ENCODE measurements around the gene WNT8A.

WNT8A gene

GRCh38 chr5:138128334-138128733, 44.5 kb downstream of the WNT8A start:
- no peak overlapping the region for H3K4me3 ChIP-seq (ENCODE audit: low read depth, low read length)
- no peak for TF ChIP-seq CTCF (IDR thresholded peaks at IDR 0.05; ENCODE audit: borderline replicate concordance, insufficient read depth, low read depth, low read length)

- TF ChIP-seq CTCF (IDR thresholded peaks at IDR 0.05; ENCODE audit: borderline replicate concordance, insufficient read depth, low read depth, low read length), result no peak
- H3K4me3 ChIP-seq (ENCODE audit: low read depth, low read length), result no peak overlapping the region
Measured at GRCh38 chr5:138129347-138129746, 45.5 kb downstream of the WNT8A start.

DNA sequence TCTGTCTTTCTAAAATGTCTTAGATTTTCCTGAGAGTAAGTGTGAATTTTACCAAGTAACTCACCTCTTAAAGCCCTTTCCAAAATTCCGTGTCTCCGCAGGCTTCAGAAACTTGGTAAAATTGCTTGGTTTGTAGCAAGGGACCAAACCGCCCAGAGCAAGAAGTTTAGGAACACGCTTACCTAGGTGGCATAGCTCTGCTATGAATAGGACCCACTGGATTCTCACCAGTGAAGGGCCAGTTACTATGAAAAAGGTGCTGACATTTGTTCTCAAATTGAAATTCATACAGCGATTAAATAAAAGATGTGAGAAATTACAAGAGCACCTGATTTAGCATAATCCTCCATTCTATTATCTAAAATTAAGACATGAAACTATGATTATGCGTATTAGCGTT, 48.7 kb downstream of the WNT8A start:
- no peak for TF ChIP-seq CTCF (IDR thresholded peaks at IDR 0.05; ENCODE audit: borderline replicate concordance, insufficient read depth, low read depth, low read length)
- H3K4me3 ChIP-seq (ENCODE audit: low read depth, low read length), result peak overlapping the region; percentile 19

DNA sequence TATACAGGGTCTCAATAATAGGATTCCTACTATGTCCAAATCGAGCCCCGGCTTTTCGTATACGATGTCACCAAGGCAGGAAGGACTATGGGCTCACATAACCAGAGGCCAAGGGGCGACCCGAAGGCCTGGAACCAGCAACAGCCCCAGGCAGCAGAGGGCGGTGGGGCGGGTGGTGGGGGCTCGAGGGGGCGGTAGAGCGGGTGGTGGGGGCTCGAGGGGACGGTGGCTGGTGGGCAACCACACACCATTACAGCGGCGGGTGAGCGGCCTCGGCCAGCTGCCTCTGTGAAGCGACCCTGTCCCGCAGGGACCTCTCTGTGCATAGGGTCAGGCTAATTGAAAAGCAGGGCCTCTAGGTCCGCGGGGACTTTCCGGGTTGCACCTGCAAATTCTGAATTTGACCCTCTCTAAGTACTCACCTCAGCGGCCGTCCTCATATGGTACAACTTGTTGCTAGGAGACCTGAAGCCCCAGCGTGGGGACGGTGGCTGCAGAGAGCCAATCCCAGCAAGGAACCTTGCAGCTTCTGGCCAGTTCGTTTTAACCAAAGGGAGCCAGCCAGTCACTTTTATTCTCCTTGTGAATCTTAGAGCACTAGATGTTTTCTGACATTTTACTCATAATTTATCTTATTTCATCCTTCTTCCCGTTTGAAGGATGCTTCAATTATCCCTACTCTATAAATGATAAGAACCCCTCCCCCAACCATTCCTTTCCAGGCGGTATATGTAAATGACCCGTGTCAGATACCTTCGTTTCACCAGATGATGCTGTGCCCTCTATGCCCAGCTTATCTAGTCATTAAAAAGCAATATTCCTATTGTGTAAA, 55.3 kb downstream of the WNT8A start, which contains the start of gene NME5:
Gene NME5 (minus strand): TSS at position 480 of the 832 bp plus-strand sequence. CDS start 648 bp downstream, outside the sequence.
- no peak for TF ChIP-seq CTCF (IDR thresholded peaks at IDR 0.05; ENCODE audit: borderline replicate concordance, insufficient read depth, low read depth, low read length)

GRCh38 chr5:138139781-138140090, 55.9 kb downstream of the WNT8A start:
- no peak for TF ChIP-seq CTCF (IDR thresholded peaks at IDR 0.05; ENCODE audit: borderline replicate concordance, insufficient read depth, low read depth, low read length)
- no peak overlapping the region for H3K4me3 ChIP-seq (ENCODE audit: low read depth, low read length)

More for the DNA sequence above, 55.3 kb downstream of the WNT8A start, which contains the start of gene NME5:
- H3K4me3 ChIP-seq (ENCODE audit: low read depth, low read length), result peak within 1 kb of the TSS; percentile 43

DNA sequence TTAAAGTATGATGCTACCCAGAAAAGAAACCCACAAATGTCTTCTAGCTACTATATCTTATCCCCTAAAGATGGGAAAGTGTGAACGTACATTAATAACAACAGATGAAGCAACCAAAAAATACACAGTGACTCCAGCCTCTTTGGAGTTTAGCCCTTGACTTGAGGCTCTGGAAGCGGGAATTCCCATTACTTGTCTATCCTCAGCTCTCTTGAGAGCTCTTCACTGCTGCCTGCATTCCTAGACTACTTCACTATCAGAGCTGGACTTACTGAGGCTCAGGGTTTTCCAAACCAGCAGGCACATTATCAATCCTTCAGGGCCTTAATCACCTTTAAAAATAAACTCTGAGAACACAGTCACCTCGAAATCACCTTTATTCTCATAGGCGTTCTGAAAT, 56.4 kb downstream of the WNT8A start:
- TF ChIP-seq CTCF (IDR thresholded peaks at IDR 0.05; ENCODE audit: borderline replicate concordance, insufficient read depth, low read depth, low read length), result no peak
- no peak overlapping the region for H3K4me3 ChIP-seq (ENCODE audit: low read depth, low read length)

Data from GM12875 (cell line).